NCI-H1105 (cell line): ENCODE data around the gene RAB33B.

Source experiments
- DNase-seq: peaks from one replicate; lab custom pipeline; 2025; lab: John Stamatoyannopoulos, UW

Gene RAB33B

DNA sequence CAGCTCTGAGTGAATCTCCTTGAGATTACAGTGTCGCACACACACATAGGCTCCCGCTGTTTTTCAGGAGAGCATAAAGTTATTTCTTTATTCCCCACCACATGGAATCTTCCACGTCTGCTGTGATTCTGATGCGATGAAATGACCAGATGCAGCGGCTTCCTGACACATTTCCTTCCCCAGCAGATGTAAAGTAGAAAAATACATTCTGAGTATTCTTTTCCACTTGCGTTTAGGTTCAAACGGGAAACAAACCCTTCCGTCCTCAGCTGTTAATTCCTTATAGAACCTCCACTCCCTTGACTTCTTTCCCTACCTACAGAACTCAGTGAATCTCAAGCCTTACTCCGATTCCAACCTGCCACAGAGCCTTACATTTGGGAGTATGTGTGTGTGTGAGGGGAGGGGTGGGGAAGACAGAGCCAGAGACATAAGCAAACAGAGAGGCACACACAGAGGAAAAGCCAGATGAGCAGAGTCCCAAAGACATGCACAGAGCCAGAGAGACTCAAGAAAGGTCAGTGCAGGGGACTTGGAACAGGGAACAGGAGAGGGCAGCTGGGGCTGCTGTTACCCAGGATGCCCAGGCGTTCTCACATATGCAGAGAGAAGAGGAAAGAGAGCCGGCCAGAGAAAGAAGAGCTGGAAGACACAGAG, 54.8 kb downstream of the RAB33B start:
- DNase-seq: no peak

DNA sequence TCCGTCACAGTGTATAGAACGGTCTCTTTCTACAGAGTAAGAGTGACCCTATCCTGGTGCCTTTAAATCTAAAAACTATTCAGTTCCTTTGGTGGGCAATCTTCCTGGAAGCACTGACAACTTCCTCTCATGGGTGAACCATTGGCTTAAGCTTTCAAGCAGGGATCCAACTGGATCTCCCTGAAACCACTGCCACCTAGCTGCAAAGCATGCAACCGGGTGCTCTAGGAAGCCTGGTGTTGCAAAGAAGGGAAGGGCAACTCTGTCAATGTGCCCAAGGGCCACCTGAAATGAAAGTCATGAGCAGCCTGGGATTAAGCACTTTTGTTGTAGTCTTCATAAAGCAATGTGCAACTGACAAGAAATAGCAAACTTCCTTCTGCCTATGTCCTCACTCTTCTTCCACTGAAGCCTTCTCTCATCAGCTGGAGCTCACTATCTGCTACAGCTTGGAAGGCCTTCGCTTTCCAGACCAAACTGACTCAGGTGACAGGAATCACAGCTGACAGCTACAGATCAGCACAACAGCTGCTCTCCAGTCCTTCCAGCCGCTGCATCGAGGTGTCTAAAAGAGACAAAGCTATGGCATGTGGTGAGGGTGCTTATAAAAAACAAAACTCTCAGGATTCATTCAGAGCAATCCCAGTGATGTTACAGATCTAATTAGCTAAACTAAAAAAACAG, 55.9 kb downstream of the RAB33B start:
- no peak for DNase-seq

DNA sequence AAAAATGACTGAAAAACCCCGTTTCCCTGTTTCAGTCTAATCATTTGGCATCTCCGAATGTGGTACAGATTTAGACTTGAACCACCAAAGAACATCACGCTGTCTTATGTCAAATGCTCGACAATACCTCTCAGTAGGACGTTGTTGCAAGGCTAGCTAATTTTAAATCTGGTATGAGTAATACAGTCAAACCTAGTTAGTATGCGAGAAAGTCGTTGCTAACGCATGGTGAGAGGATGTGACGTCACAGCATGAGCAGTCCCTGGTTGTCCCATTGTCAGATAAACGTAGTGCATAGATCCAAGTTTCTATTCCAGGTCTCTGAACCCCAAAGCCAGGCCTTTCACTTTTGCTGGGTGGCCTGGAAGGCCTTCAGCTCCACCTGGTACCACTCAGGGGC, 57.4 kb downstream of the RAB33B start:
- no peak for DNase-seq

DNA sequence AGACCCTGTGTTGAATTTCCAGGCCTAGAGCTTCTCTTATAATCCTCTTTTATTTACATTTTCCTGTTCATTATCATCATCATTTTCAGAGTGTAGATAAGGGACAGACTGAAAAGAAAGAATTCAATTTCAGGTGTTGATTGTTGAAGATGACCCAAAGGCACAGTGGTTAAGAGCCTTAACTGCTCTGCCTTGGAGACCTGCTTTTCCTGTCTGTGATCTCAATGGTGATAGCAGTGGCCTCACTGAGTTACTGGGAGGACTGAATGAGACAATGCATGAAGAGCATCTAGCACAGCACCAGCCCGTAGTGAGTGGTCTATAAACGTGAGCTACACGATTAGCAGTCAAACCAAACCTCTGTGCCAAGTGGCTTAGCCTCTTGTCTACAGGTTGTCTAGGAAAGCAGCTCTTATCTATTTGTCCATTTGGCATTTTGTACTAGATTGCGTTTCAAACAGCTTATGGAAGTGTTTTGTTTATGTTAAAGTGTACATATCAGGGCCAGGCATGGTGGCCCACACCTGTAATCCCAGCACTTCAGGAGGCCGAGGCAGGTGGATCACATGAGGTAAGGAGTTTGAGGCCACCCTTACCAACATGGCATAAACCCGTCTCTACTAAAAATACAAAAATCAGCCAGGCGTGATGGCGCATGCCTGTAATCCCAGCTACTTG, 60.6 kb downstream of the RAB33B start:
- no peak for DNase-seq

DNA sequence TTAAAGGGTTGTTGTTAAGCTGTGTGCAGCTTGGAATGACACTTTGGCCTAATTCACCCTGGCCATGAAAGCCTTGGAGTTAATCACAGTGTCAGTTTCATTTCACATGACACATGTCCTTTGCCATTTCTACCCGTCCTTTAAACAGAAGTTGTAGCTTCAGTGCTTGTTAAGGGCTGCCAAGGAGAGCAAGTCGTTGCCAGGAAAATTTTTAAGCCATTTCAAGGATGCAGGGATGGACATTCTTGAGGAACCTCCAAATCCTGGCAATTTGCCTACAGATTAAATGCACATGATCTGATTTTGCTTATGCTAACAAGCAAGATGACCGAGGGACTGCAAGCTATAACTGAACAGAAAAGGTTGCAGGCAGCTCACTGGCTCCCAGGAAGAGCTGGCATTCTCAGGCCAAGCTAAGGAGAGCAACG, 61.6 kb downstream of the RAB33B start:
- no peak for DNase-seq

DNA sequence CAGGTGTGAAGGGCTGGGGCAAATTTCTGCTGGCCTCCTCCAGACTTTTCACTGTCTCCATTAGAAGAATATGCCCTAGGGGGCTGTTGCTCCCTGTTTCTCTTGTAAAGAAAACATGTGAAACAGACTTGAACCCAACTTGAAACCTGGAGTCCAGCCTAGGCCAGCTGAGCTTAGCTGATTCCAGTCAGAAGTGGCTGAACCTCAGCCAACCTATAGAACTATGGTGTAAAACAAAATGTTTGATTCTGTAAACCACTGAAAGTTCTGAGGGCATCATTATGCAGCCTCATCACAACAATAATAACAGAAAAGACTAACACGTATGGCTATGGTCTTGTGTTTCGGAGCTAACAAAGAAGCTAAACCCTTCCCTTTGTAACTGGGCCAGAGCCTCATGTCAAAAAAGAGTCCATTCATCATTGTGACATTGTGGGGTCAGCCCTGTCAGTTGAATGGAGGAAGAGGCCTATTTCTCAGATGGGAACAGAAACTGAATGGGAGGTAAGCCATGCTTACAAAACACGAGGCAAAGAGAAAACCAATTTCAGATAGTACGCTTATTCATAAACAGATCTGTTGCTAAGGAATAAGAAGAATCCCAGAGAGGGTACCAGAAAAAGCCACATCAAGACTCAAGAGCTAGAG, 68.0 kb downstream of the RAB33B start:
- DNase-seq: no peak

DNA sequence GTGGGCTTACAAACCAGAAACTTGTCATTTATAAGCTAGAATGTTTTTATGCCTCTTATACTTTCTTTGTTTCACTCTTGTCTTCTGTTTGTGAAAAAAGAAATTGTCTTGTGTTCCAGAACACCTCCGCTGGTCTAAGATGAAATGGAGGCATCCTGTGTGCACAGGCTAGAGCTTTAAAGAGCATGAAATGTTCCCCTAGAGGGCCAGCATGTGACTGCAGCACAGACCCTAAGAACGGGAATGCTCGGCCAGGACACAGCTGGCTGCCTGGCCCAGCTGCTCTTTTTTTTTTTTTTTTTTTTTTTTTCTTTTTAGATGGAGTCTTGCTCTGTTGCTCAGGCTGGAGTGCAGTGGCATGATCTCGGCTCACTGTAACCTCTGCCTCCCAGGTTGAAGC, 68.5 kb downstream of the RAB33B start:
- no peak for DNase-seq

DNA sequence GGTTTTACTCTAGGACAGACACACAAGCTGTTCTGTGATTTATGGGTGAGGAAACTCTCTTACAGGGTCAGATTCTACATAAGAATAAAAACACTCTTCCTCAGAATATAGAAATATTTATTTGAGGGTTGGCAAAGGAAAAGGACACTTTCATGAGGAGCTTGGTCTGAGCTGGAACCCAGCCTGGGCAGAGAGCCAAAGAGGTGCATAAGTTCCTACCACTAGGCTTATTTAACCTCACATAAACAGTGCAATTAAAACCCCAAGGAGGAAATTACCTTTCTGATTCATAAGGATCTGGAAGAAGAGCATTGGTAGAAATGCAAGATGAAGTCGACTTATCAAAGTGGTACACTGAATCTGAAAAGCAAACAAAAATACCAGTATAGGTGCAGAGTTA, 69.2 kb downstream of the RAB33B start:
- DNase-seq: peak; percentile 20

DNA sequence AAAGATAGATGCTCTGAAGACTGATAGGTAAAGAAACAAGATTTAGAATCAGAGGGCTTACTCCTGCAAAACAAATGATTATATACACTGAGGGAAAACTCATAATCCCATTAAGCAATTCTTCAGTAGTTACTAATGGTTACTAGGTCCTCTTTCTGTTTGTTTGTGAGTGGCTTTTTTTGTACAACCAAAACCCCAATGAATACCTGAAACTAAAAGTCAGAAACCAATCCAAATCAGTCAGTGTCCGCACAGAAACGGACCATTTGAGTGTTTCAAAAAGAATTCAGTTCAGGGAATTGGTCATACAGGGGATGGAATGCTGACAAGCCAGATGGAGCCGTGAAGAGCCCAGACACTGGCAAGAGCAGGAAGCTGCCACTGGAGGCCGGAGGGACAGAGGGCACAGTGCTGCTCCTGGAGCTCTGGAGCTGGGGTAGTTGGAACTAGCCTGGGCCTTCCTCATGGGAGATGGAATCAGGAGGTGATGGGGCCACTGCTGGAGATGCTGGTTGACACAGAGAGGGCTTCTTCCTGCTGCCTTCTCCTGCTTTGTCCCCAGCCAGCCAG, 70.2 kb downstream of the RAB33B start:
- DNase-seq: no peak

DNA sequence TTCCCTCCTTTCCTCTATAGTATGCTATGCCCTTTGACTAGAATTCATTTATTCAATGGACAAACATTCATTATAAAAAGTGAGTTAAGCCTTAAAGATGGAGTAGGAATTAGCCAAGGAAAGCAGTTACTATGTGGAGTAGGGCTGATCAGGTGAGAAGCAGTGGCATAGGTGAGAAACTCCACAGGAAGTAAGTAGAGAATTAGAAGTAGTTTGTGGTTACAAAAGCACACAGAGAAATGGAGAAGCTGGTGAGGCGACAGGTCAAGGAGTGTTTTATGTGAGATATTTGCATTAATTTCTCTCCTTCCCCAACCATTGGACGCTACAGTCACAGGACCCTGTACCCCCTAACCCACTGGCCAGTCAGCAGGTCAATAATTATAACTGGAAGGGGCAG, 71.5 kb downstream of the RAB33B start:
- no peak for DNase-seq
